ENCODE measurements around the gene RPS14.
A peak's percentile ranks its signal among the peaks of the same experiment; 100 is the strongest.

Gene RPS14

DNA sequence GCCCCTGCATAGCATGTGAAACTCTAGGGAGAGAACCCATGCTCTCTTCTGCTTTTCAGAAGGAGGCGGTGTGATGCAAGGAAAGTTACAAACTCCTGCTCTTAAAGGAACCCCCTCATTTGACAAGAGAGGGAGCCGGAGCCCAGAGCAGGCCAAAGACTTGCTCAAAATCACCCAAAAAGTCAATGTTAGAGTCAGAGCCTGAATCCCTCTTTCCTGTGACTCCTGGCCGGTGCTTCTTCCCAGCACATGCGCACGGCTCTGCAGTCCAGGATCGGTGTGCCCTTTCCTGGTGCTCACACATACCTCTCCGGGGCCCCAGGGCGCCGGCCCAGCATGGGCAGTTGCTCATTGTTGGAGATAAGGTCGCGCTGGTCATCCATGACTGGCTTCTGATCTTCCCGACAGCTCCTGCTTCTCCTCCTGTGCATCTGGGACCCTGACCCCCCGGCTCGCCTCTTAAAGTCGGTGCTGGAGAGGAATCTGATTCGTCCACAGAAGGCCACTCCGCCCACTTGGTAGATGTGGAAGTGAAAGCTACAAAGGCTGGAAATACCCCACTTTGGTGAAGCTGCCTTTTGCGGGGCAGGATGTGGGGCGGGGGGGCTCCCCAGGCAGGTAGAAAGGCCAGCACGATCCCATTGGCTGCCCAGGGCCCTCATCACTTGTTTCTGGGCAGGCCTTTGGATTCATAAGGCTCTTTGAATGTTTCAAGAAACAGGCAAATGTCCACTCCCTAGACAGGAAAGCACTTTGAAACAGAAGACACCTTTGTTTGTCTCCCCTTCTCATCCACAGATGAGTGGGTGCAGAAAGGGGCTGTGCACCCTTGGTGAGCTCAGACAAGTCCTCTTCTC is 37.0 kb downstream of the RPS14 start, which contains the start of gene CD74:
Gene CD74 (minus strand): TSS at position 592 of the 857 bp plus-strand sequence. CDS start 161 bp downstream, at position 431.
- DNase-seq, result peak; percentile 89

DNA sequence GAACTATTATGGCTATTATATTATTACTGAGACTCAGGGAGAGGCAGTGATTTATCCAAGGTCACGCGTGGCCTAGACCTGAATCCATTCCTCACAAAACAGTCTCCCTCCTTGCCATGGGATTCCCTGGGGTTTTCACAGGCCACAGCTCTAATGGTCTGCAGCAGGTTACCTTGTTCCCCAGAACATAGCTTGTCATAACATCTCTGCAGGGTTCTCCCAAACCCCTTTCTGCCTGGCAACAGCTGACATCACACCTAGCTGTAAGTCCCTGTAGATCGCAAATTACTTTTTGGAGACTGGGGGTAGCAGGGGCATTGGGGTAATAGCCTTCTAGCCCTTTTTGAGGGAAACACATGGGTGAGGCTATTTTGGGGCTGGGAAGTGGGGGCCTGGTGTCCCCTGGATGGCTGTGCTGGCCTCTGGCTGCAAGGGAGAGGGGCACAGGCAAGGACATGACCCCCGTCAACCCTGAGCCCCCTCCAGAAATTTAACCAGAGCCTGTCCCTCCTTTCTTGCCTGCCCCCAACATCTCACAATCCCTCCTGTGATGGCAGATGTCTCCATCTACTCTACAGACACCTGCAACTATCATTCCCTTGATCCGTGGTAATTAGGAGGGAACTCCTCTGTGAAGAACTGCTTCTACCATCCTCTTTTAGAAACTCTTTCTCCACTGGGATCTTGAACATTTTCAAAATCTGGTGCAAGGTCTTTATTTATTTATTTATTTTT is 38.1 kb downstream of the RPS14 start:
- DNase-seq, result peak; percentile 33

DNA sequence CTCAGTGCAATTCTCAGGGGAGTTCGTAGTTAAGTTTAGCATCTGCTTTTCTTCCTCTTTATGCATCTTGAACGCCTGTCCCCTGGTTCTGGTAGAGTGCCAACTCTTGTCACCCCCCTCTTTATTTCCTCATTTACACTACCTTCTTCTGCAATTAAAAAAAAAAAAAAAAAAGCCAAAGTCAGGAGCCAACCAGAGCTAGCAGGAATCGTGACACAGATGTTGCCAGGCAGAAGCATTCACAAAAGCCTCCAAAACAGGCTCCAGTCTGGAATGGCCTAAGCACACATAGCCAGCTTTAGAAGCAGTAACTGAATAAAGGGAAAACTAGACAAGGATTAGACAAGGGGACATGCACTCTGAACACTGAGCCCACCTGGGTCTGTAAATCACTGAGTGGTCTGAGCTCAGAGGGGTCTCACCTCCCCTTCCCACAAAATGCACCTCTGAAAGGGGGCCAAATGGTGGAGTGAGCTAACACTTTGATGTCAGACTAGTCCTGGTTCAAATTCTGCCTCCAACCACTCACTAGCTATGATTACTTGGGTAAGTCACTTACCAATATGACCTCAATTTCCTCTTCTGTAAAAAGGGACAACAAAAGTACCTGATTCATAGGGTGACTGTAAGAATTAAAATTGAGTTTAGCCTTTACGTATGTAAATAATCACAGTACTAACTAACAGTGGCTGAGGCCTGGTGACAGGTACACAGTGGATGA is 38.9 kb downstream of the RPS14 start:
- DNase-seq, result peak; percentile 98

DNA sequence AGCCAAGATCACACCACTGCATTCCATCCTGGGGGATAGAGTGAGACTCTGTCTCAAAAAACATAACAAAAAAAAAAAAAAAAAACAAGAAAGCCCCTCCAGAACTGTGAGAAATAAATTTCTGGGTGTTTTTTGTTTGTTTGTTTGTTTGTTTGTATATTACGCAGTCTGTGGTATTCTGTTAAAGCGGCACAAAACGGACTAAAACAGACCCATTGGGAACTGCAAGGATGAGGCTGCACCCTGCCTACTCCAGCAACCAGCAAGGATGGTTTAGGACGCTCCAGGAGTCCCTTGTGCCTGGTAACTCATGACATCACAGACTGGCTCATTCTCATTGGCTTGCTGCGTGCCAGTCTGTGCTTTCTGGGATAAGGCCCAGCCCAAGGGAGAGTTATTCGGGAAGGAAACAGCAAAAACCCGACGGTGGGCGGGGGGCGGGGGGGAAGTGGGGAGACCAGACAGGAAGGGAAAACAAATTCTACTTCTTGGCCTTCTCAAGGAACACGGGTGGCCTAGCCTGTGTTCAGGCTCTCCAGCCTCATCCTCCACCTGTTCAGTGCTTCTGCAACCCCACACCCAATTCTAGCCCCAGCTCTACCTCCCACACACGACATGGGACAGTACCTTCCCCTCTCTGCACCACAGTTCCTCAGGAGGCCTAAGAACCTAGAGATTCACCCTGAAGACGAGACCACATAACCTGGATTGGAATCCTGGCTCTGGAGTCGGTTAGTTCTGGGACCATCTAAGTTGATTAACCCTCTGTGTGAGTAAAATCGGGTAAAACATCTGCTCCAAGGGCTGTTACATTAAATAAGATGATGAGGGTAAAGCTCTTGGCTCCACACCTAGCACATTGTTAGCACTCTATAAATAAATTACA is 39.7 kb downstream of the RPS14 start:
- peak; percentile 62 for DNase-seq

DNA sequence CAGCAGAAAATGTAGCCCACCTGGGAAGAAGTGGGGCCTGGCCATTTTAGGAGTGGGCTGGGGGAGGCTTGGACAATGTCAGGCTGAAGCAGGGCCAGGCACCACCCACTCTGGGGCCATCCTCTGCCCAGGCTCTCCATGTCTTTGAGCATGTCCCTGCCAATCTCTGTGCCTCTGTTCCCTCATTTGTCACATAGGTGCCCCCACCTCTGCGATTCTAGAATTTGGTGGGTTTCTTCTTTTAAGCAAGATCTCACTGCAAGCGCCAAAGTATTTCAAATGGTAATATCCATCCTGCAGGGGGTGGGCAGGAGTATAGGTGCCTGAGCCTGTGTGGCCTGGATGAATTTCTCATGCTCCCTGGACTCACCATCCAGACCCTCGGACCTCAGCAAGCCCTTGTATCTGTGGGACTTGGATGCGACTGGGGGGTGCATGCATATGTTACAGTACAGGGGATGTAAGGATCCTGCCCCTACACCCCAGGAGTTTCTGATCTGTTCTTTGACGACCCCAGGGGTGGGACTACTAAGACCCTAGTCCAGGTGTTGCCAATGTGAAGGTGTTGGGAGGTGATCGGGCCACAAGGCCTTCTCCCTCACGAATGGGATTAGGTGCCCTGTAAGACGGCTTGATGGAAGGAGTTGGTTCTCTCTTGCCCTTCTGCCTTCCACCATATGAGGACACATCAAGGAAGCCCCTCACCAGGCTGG is 41.2 kb downstream of the RPS14 start:
- no peak for DNase-seq

DNA sequence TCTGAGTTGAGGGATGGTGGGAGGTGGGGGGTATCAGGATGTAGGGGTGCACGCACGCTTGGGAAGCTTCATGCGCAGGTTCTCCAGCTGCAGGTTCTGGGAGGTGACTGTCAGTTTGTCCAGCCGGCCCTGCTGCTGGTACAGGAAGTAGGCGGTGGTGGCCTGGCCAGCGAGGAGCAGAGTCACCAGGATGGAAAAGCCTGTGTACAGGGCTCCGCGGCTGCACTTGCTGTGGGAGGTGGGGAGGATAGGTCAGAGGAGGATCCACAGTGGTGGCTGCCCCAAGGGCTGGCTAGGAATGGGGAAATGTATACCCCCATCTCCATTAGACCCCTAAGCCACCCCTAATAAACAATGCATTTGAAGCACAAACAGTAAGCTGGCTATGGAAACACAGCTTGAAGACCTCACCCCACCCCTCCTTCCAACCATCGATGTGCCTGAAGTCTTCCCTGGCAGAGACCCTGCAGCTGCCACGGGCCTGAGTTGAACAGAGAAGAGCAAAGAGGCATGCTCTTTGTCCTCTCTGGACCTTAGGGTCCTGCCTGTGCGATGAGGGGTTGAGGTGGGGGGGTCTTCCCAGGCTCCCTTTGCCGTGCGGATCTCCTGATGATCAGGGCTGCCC is 42.3 kb downstream of the RPS14 start:
- DNase-seq, result no peak

DNA sequence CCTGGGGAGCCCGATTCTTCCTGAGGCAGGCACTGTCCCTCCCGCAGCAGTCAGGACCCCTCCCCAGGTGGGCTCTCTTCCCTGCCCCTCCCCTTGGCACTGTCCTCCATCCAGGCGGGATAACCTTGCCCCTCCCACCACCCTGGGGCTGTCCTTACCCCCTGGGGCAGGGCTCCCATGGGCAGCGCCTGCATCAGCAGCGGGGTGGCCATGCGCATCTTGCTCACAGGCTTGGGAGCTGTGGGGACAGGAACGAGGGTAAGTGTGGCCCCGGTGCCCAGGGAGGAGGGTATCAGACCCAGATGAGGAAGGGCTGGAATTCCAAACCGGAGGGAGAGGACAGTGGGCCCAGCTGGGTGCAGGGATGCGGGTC is 42.8 kb downstream of the RPS14 start:
- no peak for DNase-seq

DNA sequence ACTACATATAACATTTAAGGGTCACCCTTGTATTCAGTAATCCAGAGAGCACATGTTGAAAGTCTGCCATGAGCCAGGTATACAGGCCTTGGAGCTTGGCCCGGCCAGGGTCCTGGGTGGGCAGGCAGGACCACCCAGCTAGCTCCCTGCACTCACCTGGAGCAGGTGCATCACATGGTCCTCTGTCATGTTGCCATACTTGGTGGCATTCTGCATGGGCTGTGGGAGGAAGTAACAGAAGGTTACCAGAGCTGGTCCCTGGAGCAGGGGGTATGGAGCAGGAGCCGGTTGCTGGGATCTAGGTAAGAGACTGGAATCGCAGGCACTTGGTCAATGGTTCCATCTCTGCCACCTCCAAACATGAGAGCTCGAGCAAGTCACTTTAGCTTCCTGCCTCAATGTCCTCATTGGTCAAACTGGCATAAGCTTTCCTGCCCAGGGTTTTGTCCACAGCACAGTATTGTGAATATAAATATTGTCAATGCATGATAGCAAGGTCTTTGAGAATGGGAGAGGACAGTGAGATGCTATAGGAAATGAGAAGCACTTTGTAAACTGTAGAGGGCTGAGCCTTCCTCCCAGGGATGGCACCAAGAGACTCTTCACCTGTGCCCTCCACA is 43.3 kb downstream of the RPS14 start:
- DNase-seq, result no peak

DNA sequence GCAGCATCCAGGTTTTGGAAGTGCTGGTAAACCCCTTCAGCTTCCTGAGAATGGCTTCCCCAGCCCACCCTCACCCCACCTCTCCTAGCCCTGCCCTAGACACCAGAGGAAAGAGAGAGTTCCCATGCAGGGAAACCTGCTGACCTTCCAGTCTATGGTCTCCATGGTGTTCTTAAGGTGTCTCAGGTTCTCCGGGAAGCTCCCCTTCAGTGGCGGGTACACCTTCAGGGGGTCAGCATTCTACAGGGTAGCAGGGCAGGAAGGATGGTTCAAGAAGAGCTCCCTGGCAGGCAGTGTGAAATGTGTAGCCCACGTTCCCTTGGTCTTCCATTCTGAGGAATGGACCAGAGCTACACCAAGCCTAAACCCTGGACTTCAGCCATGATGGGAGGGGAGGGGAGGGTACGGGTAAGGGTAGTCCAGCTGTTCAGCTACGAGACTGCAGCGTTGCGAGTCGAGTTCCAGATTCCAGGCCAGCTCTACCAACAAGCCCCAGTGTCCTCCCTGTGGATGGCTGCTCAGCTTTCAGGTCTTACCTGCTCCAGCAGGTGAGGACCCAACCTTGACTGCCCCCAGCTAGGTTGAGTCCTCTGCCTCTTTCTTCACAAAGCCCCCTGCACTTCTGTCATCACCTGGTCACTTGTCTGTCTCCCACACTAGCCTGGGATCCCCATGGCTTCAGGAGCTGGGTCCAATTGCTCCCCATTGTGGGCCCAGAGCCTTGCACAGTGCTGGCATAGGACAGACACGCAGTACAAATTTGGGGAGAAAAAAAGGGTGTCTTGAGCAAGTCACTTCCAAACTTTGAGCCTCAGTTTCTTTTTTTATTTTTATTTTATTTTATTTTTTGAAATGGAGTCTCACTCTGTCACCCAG is 44.4 kb downstream of the RPS14 start:
- no peak for DNase-seq

DNA sequence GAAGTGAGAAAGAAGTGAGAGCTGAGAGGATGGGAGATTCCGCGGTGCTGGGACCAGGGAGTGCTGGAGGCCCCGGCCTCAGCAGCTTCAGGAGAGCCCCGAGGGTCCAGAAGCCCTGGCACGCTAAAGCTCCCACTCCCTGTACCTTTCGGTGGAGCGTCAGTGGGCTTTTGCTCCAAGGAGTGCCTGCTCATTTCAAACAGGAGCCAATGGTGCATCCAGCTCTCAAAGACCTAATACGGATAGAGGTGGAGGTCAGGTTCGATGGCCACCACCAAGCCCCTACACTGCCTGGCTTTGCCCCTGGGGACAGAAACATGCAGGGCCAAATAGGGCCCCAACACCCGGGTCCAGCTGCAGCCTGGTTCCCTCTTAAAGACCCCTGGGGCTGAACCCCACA is 45.0 kb downstream of the RPS14 start:
- no peak for DNase-seq

DNA sequence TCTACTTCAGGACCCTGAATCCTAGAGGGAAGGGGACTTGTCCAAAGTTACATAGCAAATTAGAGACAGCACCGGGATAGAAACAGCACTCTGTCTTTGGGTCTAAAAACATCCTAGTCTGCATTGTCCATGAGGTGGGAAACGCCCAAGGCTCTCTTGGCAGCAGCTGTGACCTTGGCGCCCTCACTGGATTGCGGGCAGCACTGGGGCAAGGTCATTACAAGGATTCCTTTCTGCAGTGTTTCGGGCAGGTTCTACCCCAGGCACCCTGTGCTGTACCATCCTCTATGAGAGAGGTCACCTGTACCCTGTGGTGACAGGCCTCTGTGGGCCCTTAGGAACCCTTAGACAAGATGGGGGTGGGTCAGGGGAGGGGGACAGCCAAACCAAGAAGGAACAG is 45.4 kb downstream of the RPS14 start:
- DNase-seq, result no peak

DNA sequence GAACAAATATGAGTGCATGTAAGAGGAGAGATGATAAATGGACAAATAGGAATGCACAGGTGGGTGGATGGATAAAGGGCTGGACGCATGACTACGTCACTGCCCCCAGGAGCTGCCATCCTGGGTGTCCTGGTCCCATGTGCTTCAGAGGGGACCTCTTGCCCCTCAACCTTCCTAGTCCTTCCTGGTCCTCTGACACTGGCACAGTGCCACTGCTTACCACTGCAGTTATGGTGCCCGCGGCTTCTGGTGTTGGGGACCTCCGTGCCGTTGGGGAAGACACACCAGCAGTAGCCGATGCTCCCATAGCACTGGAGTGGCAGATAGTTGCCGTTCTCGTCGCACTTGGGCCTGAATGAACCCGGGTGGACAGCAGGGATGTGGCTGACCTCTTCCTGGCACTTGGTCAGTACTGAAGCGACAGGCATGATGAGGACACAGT is 46.6 kb downstream of the RPS14 start:
- no peak for DNase-seq

DNA sequence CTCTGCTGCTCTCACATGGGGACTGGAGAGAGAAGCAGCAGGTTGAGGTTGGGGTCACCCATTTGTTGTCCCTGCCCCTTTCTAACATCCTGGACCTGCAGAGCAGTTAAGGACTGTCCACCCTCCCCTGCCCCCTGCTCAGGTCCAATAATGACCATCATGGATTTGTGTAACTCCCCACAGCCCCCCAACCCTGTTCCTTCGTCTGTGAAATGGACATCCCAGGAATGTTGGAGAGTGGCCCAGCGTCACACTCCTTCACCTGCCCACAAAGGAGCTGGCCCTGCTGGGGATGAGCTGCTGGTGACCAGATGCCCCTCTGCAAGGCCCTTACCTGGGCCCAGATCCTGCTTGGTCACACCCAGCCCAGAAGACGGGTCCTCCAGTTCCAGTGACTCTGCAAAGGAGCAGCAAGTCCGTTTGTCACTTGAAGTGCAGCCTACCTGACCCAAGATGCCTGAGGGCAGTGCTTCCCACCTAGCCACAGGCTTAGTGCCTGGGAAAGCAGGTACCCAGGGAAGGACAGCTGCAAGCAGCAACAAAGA is 47.2 kb downstream of the RPS14 start:
- DNase-seq, result no peak

DNA sequence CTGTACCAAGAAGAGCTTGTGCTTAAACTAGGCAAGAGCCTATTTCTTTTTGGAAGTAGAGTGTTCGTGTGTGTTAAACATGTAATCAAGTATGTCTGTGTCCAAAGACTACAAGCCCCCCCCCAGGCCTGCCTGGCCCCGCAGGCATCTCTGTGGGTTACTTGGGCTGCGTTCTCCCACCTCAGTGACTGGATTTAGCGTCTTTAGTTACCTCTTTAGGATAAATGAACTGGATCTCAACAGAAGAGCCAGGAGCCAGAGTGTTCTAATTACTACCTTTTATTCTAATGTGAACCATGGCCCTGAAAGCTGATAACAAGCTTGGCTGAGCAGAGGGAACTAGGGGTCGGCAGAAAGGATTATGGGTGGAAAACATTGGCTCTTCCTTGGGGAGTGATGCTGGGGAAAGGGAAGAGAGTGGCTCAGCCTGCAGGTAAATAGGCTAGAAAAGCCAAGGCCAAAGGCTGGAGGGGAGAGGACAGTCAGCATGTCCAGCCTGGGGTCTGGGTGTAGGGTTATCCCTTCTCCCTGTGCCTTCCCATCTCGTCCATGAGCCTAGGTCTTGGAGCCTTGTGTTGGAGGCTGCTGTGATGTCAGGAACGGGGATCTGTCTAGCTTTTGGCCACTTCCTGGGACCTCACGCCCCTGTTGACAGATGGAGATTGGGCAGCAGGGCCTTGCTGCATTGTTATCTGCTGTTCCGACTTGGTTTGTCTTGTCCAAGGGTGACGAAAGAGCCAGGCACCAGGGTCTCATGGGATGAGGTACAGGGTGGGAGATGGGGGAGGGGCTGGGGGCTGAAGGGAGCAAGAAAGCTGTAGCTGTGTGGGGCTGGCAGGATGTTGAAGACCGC is 47.9 kb downstream of the RPS14 start:
- DNase-seq, result no peak

DNA sequence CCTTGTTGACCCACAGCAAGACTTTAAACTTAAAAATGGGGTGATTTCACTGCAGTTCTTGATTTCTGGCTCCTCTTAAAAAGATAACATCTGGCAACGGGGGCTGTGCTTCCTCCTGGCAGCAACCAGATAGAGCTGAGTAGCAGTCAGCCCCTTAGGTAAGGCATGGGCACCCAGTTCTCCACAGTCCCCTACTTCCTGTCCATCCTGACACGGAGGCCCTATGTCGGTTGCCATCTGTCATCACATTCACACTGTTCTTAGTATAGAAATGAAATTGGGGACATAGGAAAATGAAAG is 48.5 kb downstream of the RPS14 start:
- no peak for DNase-seq

DNA sequence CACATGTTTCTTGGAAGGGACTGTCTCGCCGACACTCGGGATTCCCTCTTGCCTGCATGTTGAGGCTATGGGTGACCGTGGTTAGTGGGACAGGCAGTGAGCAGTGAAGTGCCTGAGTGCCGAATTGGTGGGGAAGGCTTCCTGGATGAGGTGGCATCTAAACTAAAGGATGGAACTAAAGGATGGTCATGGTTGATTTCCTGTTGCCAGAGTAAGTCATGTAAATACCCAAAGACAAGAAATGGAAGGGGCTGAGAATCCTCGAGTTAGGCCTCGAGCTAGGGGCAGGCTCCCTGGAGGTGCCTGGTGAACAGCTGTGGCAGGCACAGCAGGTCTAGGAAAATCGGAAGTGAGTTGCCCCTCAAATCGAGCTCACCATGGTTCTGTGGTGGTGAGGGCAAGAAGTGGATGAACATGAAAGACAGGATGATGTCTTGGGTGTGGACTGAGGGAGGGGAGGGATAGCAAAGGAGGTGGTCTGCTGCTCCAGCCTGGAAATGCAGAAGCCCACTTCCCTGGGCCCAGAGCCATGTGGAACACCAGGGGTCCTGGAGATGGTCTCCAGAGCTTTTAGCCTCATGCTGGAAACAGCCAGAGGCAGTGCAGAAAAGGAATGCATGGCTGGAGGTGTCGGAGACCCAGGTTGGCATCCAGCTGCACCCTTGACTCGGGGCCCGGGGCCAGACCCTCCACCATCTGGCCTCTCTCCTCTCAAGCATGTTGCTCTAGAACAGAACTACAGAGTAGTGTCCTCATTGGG is 49.0 kb downstream of the RPS14 start:
- DNase-seq, result no peak

DNA sequence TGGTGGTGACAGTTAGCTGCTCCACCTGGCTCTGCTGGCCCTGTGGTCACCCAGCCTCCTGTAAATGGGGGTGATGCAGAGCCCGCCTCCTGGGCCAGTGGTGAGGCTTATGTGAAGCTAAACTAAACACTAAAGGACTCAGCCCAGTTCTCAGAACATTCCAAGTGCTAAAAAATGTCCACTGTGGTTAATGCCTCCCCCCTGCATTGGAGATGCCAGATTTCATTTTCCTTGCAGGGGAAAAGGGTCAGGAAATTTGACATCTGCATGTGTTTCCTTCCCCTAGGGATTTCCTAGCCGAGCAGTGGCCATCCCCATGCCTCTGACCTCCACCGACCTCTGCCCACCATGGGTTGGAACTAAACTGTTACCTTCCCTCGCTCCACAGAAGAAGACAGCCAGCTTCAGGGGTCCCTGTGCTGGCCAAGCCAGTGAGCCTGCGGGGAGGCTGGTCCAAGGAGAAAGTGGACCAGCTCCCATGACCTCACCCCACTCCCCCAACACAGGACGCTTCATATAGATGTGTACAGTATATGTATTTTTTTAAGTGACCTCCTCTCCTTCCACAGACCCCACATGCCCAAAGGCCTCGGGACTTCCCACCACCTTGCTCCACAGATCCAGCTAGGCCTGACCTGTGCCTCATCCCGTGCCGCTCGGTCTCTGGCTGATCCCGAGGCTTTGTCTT is 49.9 kb downstream of the RPS14 start:
- DNase-seq, result no peak

All from MV-4-11 (cell line).